OCI-LY1 (cell line): ENCODE results near the gene FRMD4A.

ENCODE experiments used
- H2AFZ ChIP-seq: fragments of 200-600 bp; sonication (generic), shearing (Covaris generic); 2 replicates; pipeline ENCODE4 v1.6.0; 2014; ENCODE audit warnings: antibody characterized with exemption, mild to moderate bottlenecking, low read length
- H3F3A ChIP-seq: fragments of 200-600 bp; sonication (generic), shearing (Covaris generic); 2 replicates; pipeline ENCODE4 v1.6.0; 2014; ENCODE audit warnings: mild to moderate bottlenecking, antibody characterized with exemption, low read length, moderate library complexity; ENCODE audit not compliant: insufficient read depth
- H3K27ac ChIP-seq: fragments of 200-600 bp; sonication (generic); 2 replicates; pipeline ENCODE4 v1.5.1; 2014; ENCODE audit warnings: low read length, mixed run types, mild to moderate bottlenecking, low read depth; ENCODE audit not compliant: poor library complexity, severe bottlenecking
- H3K27me3 ChIP-seq: fragments of 200-600 bp; sonication (generic); 2 replicates; pipeline ENCODE4 v1.6.0; 2014; ENCODE audit warnings: antibody characterized with exemption, mild to moderate bottlenecking, low read length, moderate library complexity; ENCODE audit not compliant: insufficient read depth
- H3K36me3 ChIP-seq: fragments of 200-600 bp; sonication (generic); 2 replicates; pipeline ENCODE4 v1.6.1; 2014; ENCODE audit warnings: mild to moderate bottlenecking, antibody characterized with exemption, low read length, moderate library complexity, mixed read lengths; ENCODE audit not compliant: insufficient read depth
- H3K4me1 ChIP-seq: fragments of 200-600 bp; sonication (generic); 2 replicates; pipeline ENCODE4 v1.5.1; 2014; ENCODE audit warnings: mild to moderate bottlenecking, low read length, moderate library complexity; ENCODE audit not compliant: insufficient read depth, severe bottlenecking
- H3K4me2 ChIP-seq: fragments of 200-600 bp; sonication (generic), shearing (Covaris generic); 2 replicates; pipeline ENCODE4 v1.6.1; 2014; ENCODE audit warnings: low read length
- H3K4me3 ChIP-seq: fragments of 200-600 bp; sonication (generic); 2 replicates; pipeline ENCODE4 v1.5.1; 2014; ENCODE audit warnings: low read length, low read depth, mild to moderate bottlenecking, mixed read lengths; ENCODE audit not compliant: poor library complexity, severe bottlenecking
- H3K79me2 ChIP-seq: fragments of 200-600 bp; shearing (Covaris generic); 2 replicates; pipeline ENCODE4 v1.6.1; 2016; ENCODE audit warnings: mixed run types, low read length, mixed read lengths; ENCODE audit not compliant: insufficient read depth
- H3K9ac ChIP-seq: fragments of 200-600 bp; sonication (generic), shearing (Covaris generic); 2 replicates; pipeline ENCODE4 v1.6.1; 2014; ENCODE audit warnings: mild to moderate bottlenecking, low read length, mixed read lengths
- H3K9me2 ChIP-seq: fragments of 200-600 bp; sonication (generic), shearing (Covaris generic); 2 replicates; pipeline ENCODE4 v1.6.1; 2014; ENCODE audit warnings: low read depth, mild to moderate bottlenecking, low read length, mixed read lengths
- H3K9me3 ChIP-seq: fragments of 200-600 bp; shearing (Covaris generic); 2 replicates; pipeline ENCODE4 v1.6.1; 2014; ENCODE audit warnings: low read length, mixed read lengths
- H4K20me1 ChIP-seq: fragments of 200-600 bp; sonication (generic), shearing (Covaris generic); 2 replicates; pipeline ENCODE4 v1.6.0; 2016; ENCODE audit warnings: mild to moderate bottlenecking, low read length; ENCODE audit not compliant: insufficient read depth
- CTCF ChIP-seq: fragments of 200-600 bp; sonication (generic), shearing (Covaris generic); IDR thresholded peaks from 2 replicates; pipeline ENCODE4 v1.5.1; 2017; ENCODE audit warnings: mild to moderate bottlenecking, antibody characterized with exemption, low read length, moderate library complexity, mixed read lengths
- EZH2 ChIP-seq: fragments of 200-600 bp; sonication (generic), shearing (Covaris generic); IDR thresholded peaks from 2 replicates; pipeline ENCODE4 v1.8.0; 2017; ENCODE audit warnings: borderline replicate concordance, mixed run types, mild to moderate bottlenecking, antibody characterized with exemption, low read length, moderate library complexity, mixed read lengths

FRMD4A gene

GRCh38 chr10:13674645-13675588, 655.8 kb downstream of the FRMD4A start:
- Histone ChIP-seq H3K27ac (no peak overlapping the region), H3K36me3 (no peaks in the 10 kb centered on the region), H3K4me2 (no peak overlapping the region), H3K27me3 (0 out of 2 replicates have a peak, but pooled peaks cover 4% of the 10 kb centered on the region), H3K4me1 (no peaks in the 10 kb centered on the region), H3F3A (no peaks in the 10 kb centered on the region), H3K9me2 (no peaks in the 10 kb centered on the region), H3K79me2 (no peaks in the 10 kb centered on the region), H3K9me3 (no peaks in the 10 kb centered on the region), H3K4me3 (no peak overlapping the region), H2AFZ (no peak overlapping the region), H3K9ac (no peak overlapping the region), H4K20me1 (no peaks in the 10 kb centered on the region)
- no peak for TF ChIP-seq CTCF
- no peak for TF ChIP-seq EZH2

GRCh38 chr10:13673156-13673555, 657.6 kb downstream of the FRMD4A start:
- Histone ChIP-seq H3K9ac (no peak overlapping the region), H3K27ac (no peak overlapping the region), H3K9me2 (no peaks in the 10 kb centered on the region), H2AFZ (no peak overlapping the region), H3K79me2 (no peaks in the 10 kb centered on the region), H3K36me3 (no peaks in the 10 kb centered on the region), H3K27me3 (0 out of 2 replicates have a peak, but pooled peaks cover 4% of the 10 kb centered on the region), H3K4me1 (no peaks in the 10 kb centered on the region), H3K4me3 (no peak overlapping the region), H3K9me3 (no peaks in the 10 kb centered on the region), H3K4me2 (no peak overlapping the region), H4K20me1 (no peaks in the 10 kb centered on the region), H3F3A (no peaks in the 10 kb centered on the region)
- TF ChIP-seq CTCF (no peak), EZH2 (no peak)

GRCh38 chr10:13672548-13672947, 658.2 kb downstream of the FRMD4A start:
- no peaks in the 10 kb centered on the region for H3F3A ChIP-seq
- H3K4me3 ChIP-seq = no peak overlapping the region
- H3K9me2 ChIP-seq = no peaks in the 10 kb centered on the region
- H3K79me2 ChIP-seq = no peaks in the 10 kb centered on the region
- no peak overlapping the region for H3K9ac ChIP-seq
- no peaks in the 10 kb centered on the region for H4K20me1 ChIP-seq
- TF ChIP-seq EZH2 (no peak), CTCF (no peak)
- no peak overlapping the region for H3K4me2 ChIP-seq
- H3K27me3 ChIP-seq = 0 out of 2 replicates have a peak, but pooled peaks cover 4% of the 10 kb centered on the region
- H3K36me3 ChIP-seq = no peaks in the 10 kb centered on the region
- H3K9me3 ChIP-seq = no peaks in the 10 kb centered on the region
- H3K27ac ChIP-seq = no peak overlapping the region
- no peaks in the 10 kb centered on the region for H3K4me1 ChIP-seq
- no peak overlapping the region for H2AFZ ChIP-seq
